ENCODE results near the gene AMIGO1.

The AMIGO1 gene

GRCh38 chr1:109527098-109527811 is 17.7 kb upstream of the AMIGO1 start:
- Histone ChIP-seq H3K27ac (no peak overlapping the region), H3K4me3 (no peak overlapping the region)
- TF ChIP-seq CTCF (IDR thresholded peaks at IDR 0.05): no peak
- peak; percentile 62 for DNase-seq (ENCODE audit: low spot score)

GRCh38 chr1:109523706-109524105 is 14.2 kb upstream of the AMIGO1 start:
- TF ChIP-seq CTCF (IDR thresholded peaks at IDR 0.05): no peak
- H3K27ac ChIP-seq: no peak overlapping the region
- no peak overlapping the region for H3K4me3 ChIP-seq
- no peak for DNase-seq (ENCODE audit: low spot score)

- no peak overlapping the region for H3K27ac ChIP-seq
- no peak for TF ChIP-seq CTCF (IDR thresholded peaks at IDR 0.05)
Measured at GRCh38 chr1:109522026-109522425, 12.5 kb upstream of the AMIGO1 start.

GRCh38 chr1:109521002-109521951 is 11.8 kb upstream of the AMIGO1 start:
- no peak overlapping the region for H3K27ac ChIP-seq
- TF ChIP-seq CTCF (IDR thresholded peaks at IDR 0.05): no peak
- no peak overlapping the region for H3K4me3 ChIP-seq
- no peak for DNase-seq (ENCODE audit: low spot score)

More at GRCh38 chr1:109522026-109522425, 12.5 kb upstream of the AMIGO1 start:
- H3K4me3 ChIP-seq: no peak overlapping the region
- no peak for DNase-seq (ENCODE audit: low spot score)

GRCh38 chr1:109517337-109517736 is 7.8 kb upstream of the AMIGO1 start:
- no peak for DNase-seq (ENCODE audit: low spot score)
- Histone ChIP-seq H3K27ac (no peak overlapping the region), H3K4me3 (no peak overlapping the region)
- no peak for TF ChIP-seq CTCF (IDR thresholded peaks at IDR 0.05)

- no peak for DNase-seq (ENCODE audit: low spot score)
Measured at GRCh38 chr1:109516872-109517271, 7.3 kb upstream of the AMIGO1 start.

More at GRCh38 chr1:109516872-109517271, 7.3 kb upstream of the AMIGO1 start:
- Histone ChIP-seq H3K4me3 (no peak overlapping the region), H3K27ac (no peak overlapping the region)
- TF ChIP-seq CTCF (IDR thresholded peaks at IDR 0.05): no peak

Measured in coronary artery (tissue), 2 donors.